Activated CD4-positive, alpha-beta T cell treated with anti-CD3 and anti-CD28 coated beads for 36 hours (primary cell): Measurements from ENCODE around the gene SCAMP4. TPM values are rescaled to one million over a fixed set of nuclear protein-coding genes. Genes with fewer than 3 reads are reported as not detected.
A peak's percentile ranks its signal among the peaks of the same experiment; 100 is the strongest.

ENCODE experiments used
- ATAC-seq: fragments of 200-7000 bp; cut with Tn5 transposase; one replicate; pipeline ENCODE4 v1.10.0; 2021; ENCODE audit warnings: mild to moderate bottlenecking, moderate library complexity
- CTCF ChIA-PET: fragments of 350-600 bp; sonication (Branson Sonifier 250); formaldehyde crosslinking; loops from one replicate; lab custom pipeline; 2021; ENCODE audit warnings: antibody characterized with exemption; lab: Charles Lee
- POLR2A ChIA-PET: fragments of 350-600 bp; sonication (Branson Sonifier 250); formaldehyde crosslinking; loops from one replicate; lab custom pipeline; 2021; ENCODE audit warnings: antibody characterized with exemption, inconsistent platforms; lab: Charles Lee
- DNase-seq: peaks from one replicate; pipeline ENCODE4 v3.0.0-alpha.2; 2020
- H3K27ac Mint-ChIP-seq: one replicate; pipeline ENCODE4 v1.8.0; 2021; ENCODE audit warnings: mixed read lengths
- H3K27me3 Mint-ChIP-seq: one replicate; pipeline ENCODE4 v1.8.0; 2021; ENCODE audit warnings: mixed read lengths
- H3K36me3 Mint-ChIP-seq: one replicate; pipeline ENCODE4 v1.8.0; 2021; ENCODE audit warnings: low read depth, mixed read lengths
- H3K4me1 Mint-ChIP-seq: one replicate; pipeline ENCODE4 v1.8.0; 2021; ENCODE audit warnings: mixed read lengths
- H3K4me3 Mint-ChIP-seq: one replicate; pipeline ENCODE4 v1.8.0; 2021; ENCODE audit warnings: mild to moderate bottlenecking, moderate library complexity, mixed read lengths
- H3K9me3 Mint-ChIP-seq: one replicate; pipeline ENCODE4 v1.8.0; 2021; ENCODE audit warnings: low read depth, mixed read lengths
- intact Hi-C, 2 experiments: fragments of 100-400 bp; cut with DNase I in 1 of 2; cut with micrococcal nuclease in 1 of 2; formaldehyde crosslinking; loops; one replicate each; pipeline versions ENCODE4 v1.14.2 to v1.15.1; 2022 to 2024; cut with DNase I, micrococcal nuclease
- total RNA-seq, 2 experiments: library from RNA; stranded (reverse); gene quantifications; one replicate each; pipeline ENCODE4 v1.2.3, GENCODE V29; 2021

The SCAMP4 gene
- total RNA-seq, 2 experiments from 2014 or later = 20.5 to 25.6 TPM

DNA sequence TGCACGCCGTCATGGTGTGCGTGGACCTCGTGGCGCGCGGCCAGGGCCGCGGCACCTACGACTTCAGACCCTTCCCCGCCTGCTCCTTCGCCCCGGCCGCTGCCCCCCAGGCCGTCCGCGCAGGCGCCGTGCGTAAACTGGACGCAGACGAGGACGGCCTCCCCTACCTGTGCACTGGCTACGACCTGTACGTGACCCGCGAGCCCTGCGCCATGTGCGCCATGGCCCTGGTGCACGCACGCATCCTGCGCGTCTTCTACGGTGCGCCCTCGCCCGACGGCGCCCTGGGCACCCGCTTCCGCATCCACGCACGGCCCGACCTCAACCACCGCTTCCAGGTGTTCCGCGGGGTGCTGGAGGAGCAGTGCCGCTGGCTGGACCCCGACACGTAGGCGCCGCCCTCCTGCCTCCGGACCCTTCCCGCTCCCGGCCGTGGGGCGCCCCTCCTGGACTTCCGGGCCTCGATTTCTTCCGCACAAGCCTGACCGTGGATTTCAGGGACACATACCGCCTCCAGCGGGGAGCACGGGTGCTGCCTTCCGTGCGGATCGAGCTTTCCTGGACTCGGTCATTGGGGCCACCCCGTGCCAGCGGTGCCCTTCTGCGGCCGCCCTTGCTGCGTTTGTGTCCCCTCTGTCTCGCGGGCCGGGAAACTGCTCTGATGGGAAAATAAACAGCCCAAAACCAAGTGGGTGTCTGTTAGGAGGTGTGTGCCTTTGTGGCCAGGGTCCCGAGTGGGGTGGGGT is 7.7 kb downstream of the SCAMP4 start:
- no peak for ATAC-seq
- intact Hi-C loops = no loop called here
- no peak overlapping the region for H3K4me3 Mint-ChIP-seq
- peaks cover 8% of the 10 kb centered on the region for H3K36me3 Mint-ChIP-seq
- CTCF ChIA-PET = no interaction called here
- no peaks in the 10 kb centered on the region for H3K27me3 Mint-ChIP-seq
- H3K27ac Mint-ChIP-seq = no peak overlapping the region
- POLR2A ChIA-PET = no interaction called here
- H3K9me3 Mint-ChIP-seq = no peaks in the 10 kb centered on the region
- H3K4me1 Mint-ChIP-seq = peaks cover 16% of the 10 kb centered on the region
- DNase-seq = no peak

- peaks cover 11% of the 10 kb centered on the region for H3K36me3 Mint-ChIP-seq
- H3K27me3 Mint-ChIP-seq = no peaks in the 10 kb centered on the region
- no peaks in the 10 kb centered on the region for H3K9me3 Mint-ChIP-seq
- peaks cover 12% of the 10 kb centered on the region for H3K4me1 Mint-ChIP-seq
- no peak for DNase-seq
- POLR2A ChIA-PET = no interaction called here
- H3K27ac Mint-ChIP-seq = no peak overlapping the region
- intact Hi-C loops = no loop called here
- no peak overlapping the region for H3K4me3 Mint-ChIP-seq
- ATAC-seq = no peak
- CTCF ChIA-PET = interaction anchor here (0.6 kb wide), 1 partner anchor 43 kb away, joined by 3 read pairs; no protein-coding TSS in a partner anchor
These were observed 8.8 kb downstream of the SCAMP4 start for GRCh38 chr19:1913781-1914577.

DNA sequence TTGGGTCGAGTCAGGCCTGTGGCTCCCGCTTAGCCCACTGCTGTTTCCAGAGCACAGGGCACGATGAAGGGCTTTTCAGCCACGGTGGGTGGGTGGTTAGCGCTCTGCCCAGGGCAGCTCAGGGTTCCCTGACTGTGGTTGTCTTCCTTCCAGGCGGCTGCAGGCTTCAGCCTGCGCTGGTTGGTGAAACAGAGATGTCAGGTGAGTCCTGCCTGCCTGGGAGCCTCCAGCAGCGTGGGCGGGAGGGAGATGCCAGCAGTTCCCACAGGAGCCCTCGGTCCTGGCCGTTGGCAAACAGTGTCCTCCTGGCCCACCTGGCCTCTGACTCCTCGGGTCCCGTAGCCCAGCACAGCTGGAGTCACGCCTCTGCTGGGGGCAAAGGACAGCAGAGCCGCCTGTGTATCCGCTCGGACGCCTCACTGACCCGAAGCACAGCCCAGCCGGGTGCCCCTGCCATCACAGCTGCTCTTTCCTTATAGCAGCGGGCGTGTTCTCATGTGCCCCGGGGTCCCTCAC is 9.7 kb downstream of the SCAMP4 start:
- no peaks in the 10 kb centered on the region for H3K9me3 Mint-ChIP-seq
- POLR2A ChIA-PET = no interaction called here
- ATAC-seq = no peak
- no peaks in the 10 kb centered on the region for H3K27me3 Mint-ChIP-seq
- H3K27ac Mint-ChIP-seq = no peak overlapping the region
- intact Hi-C loops = no loop called here
- peaks cover 11% of the 10 kb centered on the region for H3K36me3 Mint-ChIP-seq
- peaks cover 5% of the 10 kb centered on the region for H3K4me1 Mint-ChIP-seq
- no peak for DNase-seq
- H3K4me3 Mint-ChIP-seq = no peak overlapping the region
- CTCF ChIA-PET = interaction anchor here (0.6 kb wide), 1 partner anchor 43 kb away, joined by 3 read pairs; no protein-coding TSS in a partner anchor

GRCh38 chr19:1917146-1917545 is 11.9 kb downstream of the SCAMP4 start:
- Mint-ChIP-seq H3K36me3 (peaks cover 14% of the 10 kb centered on the region), H3K4me3 (no peak overlapping the region), H3K4me1 (peaks cover 4% of the 10 kb centered on the region), H3K9me3 (no peaks in the 10 kb centered on the region), H3K27me3 (no peaks in the 10 kb centered on the region), H3K27ac (no peak overlapping the region)
- intact Hi-C loops = no loop called here
- CTCF ChIA-PET = no interaction called here
- POLR2A ChIA-PET = no interaction called here
- ATAC-seq (no peak), DNase-seq (no peak)

GRCh38 chr19:1917926-1918325 is 12.7 kb downstream of the SCAMP4 start:
- no peak overlapping the region for H3K4me3 Mint-ChIP-seq
- no peak overlapping the region for H3K27ac Mint-ChIP-seq
- ATAC-seq (no peak), DNase-seq (no peak)
- H3K4me1 Mint-ChIP-seq = peaks cover 5% of the 10 kb centered on the region
- ChIA-PET POLR2A (no interaction called here), CTCF (no interaction called here)
- H3K36me3 Mint-ChIP-seq = peaks cover 14% of the 10 kb centered on the region
- intact Hi-C loops = no loop called here
- H3K27me3 Mint-ChIP-seq = no peaks in the 10 kb centered on the region
- H3K9me3 Mint-ChIP-seq = no peaks in the 10 kb centered on the region

- CTCF ChIA-PET = interaction anchor here (0.7 to 1.0 kb wide), 2 partner anchors 11 to 130 kb away, joined by 3 read pairs; no protein-coding TSS in a partner anchor
- intact Hi-C loops = no loop called here
- Mint-ChIP-seq H3K4me1 (peaks cover 12% of the 10 kb centered on the region), H3K4me3 (no peak overlapping the region), H3K9me3 (no peaks in the 10 kb centered on the region), H3K27ac (no peak overlapping the region), H3K36me3 (peaks cover 11% of the 10 kb centered on the region), H3K27me3 (no peaks in the 10 kb centered on the region)
- DNase-seq (no peak), ATAC-seq (no peak)
- POLR2A ChIA-PET = no interaction called here
These were observed 13.8 kb downstream of the SCAMP4 start for GRCh38 chr19:1918975-1919374.

DNA sequence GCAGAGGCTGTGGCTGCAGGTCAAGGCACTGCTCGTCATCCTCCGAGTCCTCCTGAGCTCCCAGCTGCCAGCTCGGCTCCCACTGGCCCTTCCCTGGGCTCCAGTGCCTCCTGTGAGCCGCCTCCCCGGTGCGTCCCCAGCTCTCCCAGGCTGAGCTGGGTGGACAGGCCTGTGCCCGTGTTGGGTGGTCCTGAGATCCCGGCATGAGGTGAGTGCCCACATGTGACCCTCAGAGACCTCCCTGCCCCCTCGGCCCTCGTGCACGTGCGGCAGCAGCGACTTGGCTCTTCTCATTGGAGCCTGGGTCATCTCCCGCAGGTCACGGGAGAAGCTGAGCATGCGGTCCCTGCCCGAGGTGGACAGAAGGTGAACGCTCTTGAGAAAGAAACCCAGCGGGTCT is 15.4 kb downstream of the SCAMP4 start:
- Mint-ChIP-seq H3K27ac (no peak overlapping the region), H3K4me3 (no peak overlapping the region), H3K4me1 (peaks cover 12% of the 10 kb centered on the region), H3K27me3 (no peaks in the 10 kb centered on the region), H3K9me3 (no peaks in the 10 kb centered on the region), H3K36me3 (peaks cover 13% of the 10 kb centered on the region)
- DNase-seq (no peak), ATAC-seq (no peak)
- POLR2A ChIA-PET = no interaction called here
- intact Hi-C loops = no loop called here
- CTCF ChIA-PET = no interaction called here

GRCh38 chr19:1921326-1921725 is 16.1 kb downstream of the SCAMP4 start:
- peaks cover 13% of the 10 kb centered on the region for H3K36me3 Mint-ChIP-seq
- ATAC-seq (no peak), DNase-seq (no peak)
- no peak overlapping the region for H3K4me3 Mint-ChIP-seq
- CTCF ChIA-PET = no interaction called here
- peaks cover 12% of the 10 kb centered on the region for H3K4me1 Mint-ChIP-seq
- H3K27ac Mint-ChIP-seq = no peak overlapping the region
- H3K27me3 Mint-ChIP-seq = no peaks in the 10 kb centered on the region
- intact Hi-C loops = no loop called here
- POLR2A ChIA-PET = no interaction called here
- no peaks in the 10 kb centered on the region for H3K9me3 Mint-ChIP-seq

DNA sequence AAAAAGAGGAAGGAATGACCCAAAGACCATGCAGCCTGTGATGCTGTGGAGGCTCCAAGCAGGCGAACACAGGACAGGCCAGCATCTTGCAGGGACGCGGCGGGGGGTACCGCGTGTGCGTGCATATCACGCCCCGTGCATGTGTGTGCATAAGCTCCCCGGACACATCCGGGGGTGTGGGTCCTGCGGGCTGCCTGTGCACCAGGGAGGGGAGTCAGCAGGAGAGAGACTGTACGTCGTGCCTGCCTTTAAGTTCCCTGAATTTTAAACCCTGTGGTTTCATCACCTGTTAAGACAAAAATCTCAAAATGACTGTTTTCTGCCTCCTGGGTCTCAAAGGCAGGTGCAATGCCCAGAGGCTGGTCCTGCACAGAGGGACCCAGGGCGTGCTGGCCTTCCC is 16.6 kb downstream of the SCAMP4 start:
- intact Hi-C loops = no loop called here
- ChIA-PET POLR2A (no interaction called here), CTCF (no interaction called here)
- H3K4me3 Mint-ChIP-seq = no peak overlapping the region
- H3K27me3 Mint-ChIP-seq = no peaks in the 10 kb centered on the region
- no peaks in the 10 kb centered on the region for H3K9me3 Mint-ChIP-seq
- peaks cover 13% of the 10 kb centered on the region for H3K36me3 Mint-ChIP-seq
- no peak overlapping the region for H3K27ac Mint-ChIP-seq
- ATAC-seq (no peak), DNase-seq (no peak)
- peaks cover 12% of the 10 kb centered on the region for H3K4me1 Mint-ChIP-seq

DNA sequence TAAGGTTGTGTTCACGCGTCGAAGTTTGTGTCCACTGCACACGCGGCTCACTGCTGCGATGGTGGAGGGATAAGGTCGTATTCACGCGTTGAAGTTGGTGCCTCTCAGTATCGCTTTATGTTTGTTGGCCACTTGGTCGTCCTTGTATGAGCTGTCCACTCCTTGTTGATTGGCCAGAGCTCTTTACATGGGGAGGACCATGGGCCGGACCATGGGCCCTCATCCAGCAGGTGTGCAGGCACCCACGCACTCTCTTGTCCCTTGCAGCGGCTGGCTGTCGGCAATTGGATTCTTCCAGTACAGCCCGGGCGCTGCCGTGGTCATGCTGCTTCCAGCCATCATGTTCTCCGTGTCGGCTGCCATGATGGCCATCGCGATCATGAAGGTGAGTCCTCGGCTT is 17.6 kb downstream of the SCAMP4 start:
- POLR2A ChIA-PET = no interaction called here

GRCh38 chr19:1923319-1923718 is 18.1 kb downstream of the SCAMP4 start:
- no peaks in the 10 kb centered on the region for H3K27me3 Mint-ChIP-seq
- ChIA-PET POLR2A (no interaction called here), CTCF (interaction anchor here (0.8 to 1.3 kb wide), 2 partner anchors 15 to 97 kb away, joined by 3 to 6 read pairs; no protein-coding TSS in a partner anchor)
- intact Hi-C loops = no loop called here
- peaks cover 18% of the 10 kb centered on the region for H3K4me1 Mint-ChIP-seq
- H3K4me3 Mint-ChIP-seq = no peak overlapping the region
- H3K9me3 Mint-ChIP-seq = no peaks in the 10 kb centered on the region
- ATAC-seq (peak; percentile 93), DNase-seq (peak; percentile 76)
- H3K36me3 Mint-ChIP-seq = peaks cover 10% of the 10 kb centered on the region
- peak overlapping the region; percentile 47 for H3K27ac Mint-ChIP-seq

More for the DNA sequence above, 17.6 kb downstream of the SCAMP4 start:
- H3K4me1 Mint-ChIP-seq = peaks cover 16% of the 10 kb centered on the region
- CTCF ChIA-PET = interaction anchor here (1.3 kb wide), 1 partner anchor 14 kb away, joined by 3 read pairs; no protein-coding TSS in a partner anchor
- intact Hi-C loops = no loop called here
- DNase-seq (no peak), ATAC-seq (no peak)
- peak overlapping the region; percentile 37 for H3K27ac Mint-ChIP-seq
- H3K4me3 Mint-ChIP-seq = no peak overlapping the region
- H3K9me3 Mint-ChIP-seq = no peaks in the 10 kb centered on the region
- no peaks in the 10 kb centered on the region for H3K27me3 Mint-ChIP-seq
- peaks cover 10% of the 10 kb centered on the region for H3K36me3 Mint-ChIP-seq
